Measurements from ENCODE around the gene ZBED5. TPM values are rescaled to one million over a fixed set of nuclear protein-coding genes. Genes with fewer than 3 reads are reported as not detected.
A peak's percentile ranks its signal among the peaks of the same experiment; 100 is the strongest.

ZBED5 gene
- polyA plus RNA-seq (2013, experiment 1 of 4), result 86.5 TPM
- 86.5 TPM for polyA plus RNA-seq (2013, experiment 2 of 4)
- polyA plus RNA-seq (2013, experiment 3 of 4), result 77.5 TPM
- polyA plus RNA-seq (2013, experiment 4 of 4), result 97.1 TPM

- Histone ChIP-seq H3K9me3 (ENCODE audit: control insufficient read depth, low read length) (no peaks in the 10 kb centered on the region), H3K36me3 (ENCODE audit: control insufficient read depth, insufficient read depth, low read length) (peaks cover 19% of the 10 kb centered on the region), H3K27me3 (ENCODE audit: control insufficient read depth, insufficient read depth, low read length, poor library complexity, severe bottlenecking) (no peaks in the 10 kb centered on the region), H3K27ac (ENCODE audit: insufficient read depth, low read depth, low read length, poor library complexity, severe bottlenecking) (peak within 1 kb of the TSS; percentile 95), H3K4me3 (ENCODE audit: insufficient read depth, low read depth, low read length) (peak within 1 kb of the TSS; percentile 81), H3K4me1 (ENCODE audit: control insufficient read depth, insufficient read depth, low read length) (peaks cover 5% of the 10 kb centered on the region)
- 0% methylated on average over 59 of the region's 59 CpGs for WGBS, 2 experiments
These were observed at the start of gene ZBED5 for GRCh38 chr11:10857709-10858438. ZBED5 (minus strand) TSS chr11:10858053; CDS start chr11:10854945, 3,108 bp downstream.

GRCh38 chr11:10906521-10906920 is 48.7 kb upstream of the ZBED5 start:
- Histone ChIP-seq H3K27me3 (ENCODE audit: control insufficient read depth, insufficient read depth, low read length, poor library complexity, severe bottlenecking) (no peaks in the 10 kb centered on the region), H3K4me1 (ENCODE audit: control insufficient read depth, insufficient read depth, low read length) (no peaks in the 10 kb centered on the region), H3K36me3 (ENCODE audit: control insufficient read depth, insufficient read depth, low read length) (no peaks in the 10 kb centered on the region), H3K27ac (ENCODE audit: insufficient read depth, low read depth, low read length, poor library complexity, severe bottlenecking) (no peak overlapping the region), H3K9me3 (ENCODE audit: control insufficient read depth, low read length) (no peaks in the 10 kb centered on the region), H3K4me3 (ENCODE audit: insufficient read depth, low read depth, low read length) (no peak overlapping the region)
- WGBS, 2 experiments, result 82 to 83% methylated on average over 2 of the region's 2 CpGs

- Histone ChIP-seq H3K4me1 (ENCODE audit: control insufficient read depth, insufficient read depth, low read length) (no peaks in the 10 kb centered on the region), H3K9me3 (ENCODE audit: control insufficient read depth, low read length) (no peaks in the 10 kb centered on the region), H3K4me3 (ENCODE audit: insufficient read depth, low read depth, low read length) (no peak overlapping the region), H3K27ac (ENCODE audit: insufficient read depth, low read depth, low read length, poor library complexity, severe bottlenecking) (no peak overlapping the region), H3K36me3 (ENCODE audit: control insufficient read depth, insufficient read depth, low read length) (no peaks in the 10 kb centered on the region), H3K27me3 (ENCODE audit: control insufficient read depth, insufficient read depth, low read length, poor library complexity, severe bottlenecking) (no peaks in the 10 kb centered on the region)
- WGBS, 2 experiments, result 90 to 96% methylated on average over 9 of the region's 9 CpGs
These were observed 44.6 kb upstream of the ZBED5 start for GRCh38 chr11:10902301-10903063.

GRCh38 chr11:10900681-10901415 is 43.0 kb upstream of the ZBED5 start:
- H3K9me3 ChIP-seq (ENCODE audit: control insufficient read depth, low read length), result no peaks in the 10 kb centered on the region
- no peaks in the 10 kb centered on the region for H3K27me3 ChIP-seq (ENCODE audit: control insufficient read depth, insufficient read depth, low read length, poor library complexity, severe bottlenecking)
- H3K4me1 ChIP-seq (ENCODE audit: control insufficient read depth, insufficient read depth, low read length), result no peaks in the 10 kb centered on the region
- H3K4me3 ChIP-seq (ENCODE audit: insufficient read depth, low read depth, low read length), result no peak overlapping the region
- 79 to 88% methylated on average over 7 of the region's 9 CpGs for WGBS, 2 experiments
- H3K27ac ChIP-seq (ENCODE audit: insufficient read depth, low read depth, low read length, poor library complexity, severe bottlenecking), result no peak overlapping the region
- no peaks in the 10 kb centered on the region for H3K36me3 ChIP-seq (ENCODE audit: control insufficient read depth, insufficient read depth, low read length)

GRCh38 chr11:10899121-10899830 is 41.4 kb upstream of the ZBED5 start:
- Histone ChIP-seq H3K36me3 (ENCODE audit: control insufficient read depth, insufficient read depth, low read length) (no peaks in the 10 kb centered on the region), H3K4me3 (ENCODE audit: insufficient read depth, low read depth, low read length) (no peak overlapping the region), H3K4me1 (ENCODE audit: control insufficient read depth, insufficient read depth, low read length) (no peaks in the 10 kb centered on the region), H3K9me3 (ENCODE audit: control insufficient read depth, low read length) (no peaks in the 10 kb centered on the region), H3K27me3 (ENCODE audit: control insufficient read depth, insufficient read depth, low read length, poor library complexity, severe bottlenecking) (no peaks in the 10 kb centered on the region), H3K27ac (ENCODE audit: insufficient read depth, low read depth, low read length, poor library complexity, severe bottlenecking) (no peak overlapping the region)
- WGBS, 2 experiments, result 92 to 93% methylated on average over 7 of the region's 7 CpGs

- Histone ChIP-seq H3K27me3 (ENCODE audit: control insufficient read depth, insufficient read depth, low read length, poor library complexity, severe bottlenecking) (no peaks in the 10 kb centered on the region), H3K9me3 (ENCODE audit: control insufficient read depth, low read length) (no peaks in the 10 kb centered on the region), H3K27ac (ENCODE audit: insufficient read depth, low read depth, low read length, poor library complexity, severe bottlenecking) (no peak overlapping the region), H3K36me3 (ENCODE audit: control insufficient read depth, insufficient read depth, low read length) (no peaks in the 10 kb centered on the region), H3K4me1 (ENCODE audit: control insufficient read depth, insufficient read depth, low read length) (no peaks in the 10 kb centered on the region), H3K4me3 (ENCODE audit: insufficient read depth, low read depth, low read length) (no peak overlapping the region)
- WGBS, 2 experiments, result 91 to 92% methylated on average over 4 of the region's 4 CpGs
These were observed 40.8 kb upstream of the ZBED5 start for GRCh38 chr11:10898763-10899025.

- no peaks in the 10 kb centered on the region for H3K4me1 ChIP-seq (ENCODE audit: control insufficient read depth, insufficient read depth, low read length)
- 91% methylated on average over 5 of the region's 5 CpGs for WGBS, 2 experiments
- H3K9me3 ChIP-seq (ENCODE audit: control insufficient read depth, low read length), result no peaks in the 10 kb centered on the region
- H3K27me3 ChIP-seq (ENCODE audit: control insufficient read depth, insufficient read depth, low read length, poor library complexity, severe bottlenecking), result no peaks in the 10 kb centered on the region
- no peaks in the 10 kb centered on the region for H3K36me3 ChIP-seq (ENCODE audit: control insufficient read depth, insufficient read depth, low read length)
- H3K27ac ChIP-seq (ENCODE audit: insufficient read depth, low read depth, low read length, poor library complexity, severe bottlenecking), result no peak overlapping the region
- H3K4me3 ChIP-seq (ENCODE audit: insufficient read depth, low read depth, low read length), result no peak overlapping the region
These were observed 40.3 kb upstream of the ZBED5 start for GRCh38 chr11:10898003-10898762.

GRCh38 chr11:10897150-10897549 is 39.3 kb upstream of the ZBED5 start:
- Histone ChIP-seq H3K4me1 (ENCODE audit: control insufficient read depth, insufficient read depth, low read length) (no peaks in the 10 kb centered on the region), H3K9me3 (ENCODE audit: control insufficient read depth, low read length) (no peaks in the 10 kb centered on the region), H3K4me3 (ENCODE audit: insufficient read depth, low read depth, low read length) (no peak overlapping the region), H3K36me3 (ENCODE audit: control insufficient read depth, insufficient read depth, low read length) (no peaks in the 10 kb centered on the region), H3K27ac (ENCODE audit: insufficient read depth, low read depth, low read length, poor library complexity, severe bottlenecking) (no peak overlapping the region), H3K27me3 (ENCODE audit: control insufficient read depth, insufficient read depth, low read length, poor library complexity, severe bottlenecking) (no peaks in the 10 kb centered on the region)
- 88 to 96% methylated on average over 1 of the region's 1 CpG for WGBS, 2 experiments

- H3K36me3 ChIP-seq (ENCODE audit: control insufficient read depth, insufficient read depth, low read length), result no peaks in the 10 kb centered on the region
- 85 to 88% methylated on average over 9 of the region's 9 CpGs for WGBS, 2 experiments
- no peaks in the 10 kb centered on the region for H3K27me3 ChIP-seq (ENCODE audit: control insufficient read depth, insufficient read depth, low read length, poor library complexity, severe bottlenecking)
- no peak overlapping the region for H3K4me3 ChIP-seq (ENCODE audit: insufficient read depth, low read depth, low read length)
- no peaks in the 10 kb centered on the region for H3K9me3 ChIP-seq (ENCODE audit: control insufficient read depth, low read length)
- no peaks in the 10 kb centered on the region for H3K4me1 ChIP-seq (ENCODE audit: control insufficient read depth, insufficient read depth, low read length)
- H3K27ac ChIP-seq (ENCODE audit: insufficient read depth, low read depth, low read length, poor library complexity, severe bottlenecking), result no peak overlapping the region
These were observed 38.6 kb upstream of the ZBED5 start for GRCh38 chr11:10896493-10896892.
